ENCODE results near the gene CRACR2A. TPM values are rescaled to one million over a fixed set of nuclear protein-coding genes. Genes with fewer than 3 reads are reported as not detected.
A peak's percentile ranks its signal among the peaks of the same experiment; 100 is the strongest.

Gene CRACR2A
- total and polyA plus RNA-seq, 3 donors from 2014 or later = 3.1 to 5.0 (median 4.0) TPM

DNA sequence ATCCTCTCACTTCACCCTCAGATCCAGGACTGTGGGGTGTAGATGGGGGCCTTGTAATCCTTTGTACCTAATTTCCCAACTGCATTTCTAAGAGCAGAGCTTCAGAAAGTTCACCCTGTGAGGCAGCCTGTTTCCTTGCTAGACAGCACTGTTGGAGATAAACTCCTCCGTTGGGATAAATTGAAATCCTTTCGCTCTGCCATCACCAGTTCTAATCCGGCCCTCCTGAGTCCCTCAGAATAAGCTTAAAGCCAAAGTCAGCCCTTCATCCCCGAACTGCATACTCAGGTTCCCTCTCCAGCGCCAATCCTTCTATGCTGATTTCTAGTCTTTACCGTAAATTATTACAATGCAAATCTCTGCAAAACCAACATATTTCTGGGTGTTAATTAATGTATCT is 147.2 kb downstream of the CRACR2A start:
- TF ChIP-seq, protein P1, sequence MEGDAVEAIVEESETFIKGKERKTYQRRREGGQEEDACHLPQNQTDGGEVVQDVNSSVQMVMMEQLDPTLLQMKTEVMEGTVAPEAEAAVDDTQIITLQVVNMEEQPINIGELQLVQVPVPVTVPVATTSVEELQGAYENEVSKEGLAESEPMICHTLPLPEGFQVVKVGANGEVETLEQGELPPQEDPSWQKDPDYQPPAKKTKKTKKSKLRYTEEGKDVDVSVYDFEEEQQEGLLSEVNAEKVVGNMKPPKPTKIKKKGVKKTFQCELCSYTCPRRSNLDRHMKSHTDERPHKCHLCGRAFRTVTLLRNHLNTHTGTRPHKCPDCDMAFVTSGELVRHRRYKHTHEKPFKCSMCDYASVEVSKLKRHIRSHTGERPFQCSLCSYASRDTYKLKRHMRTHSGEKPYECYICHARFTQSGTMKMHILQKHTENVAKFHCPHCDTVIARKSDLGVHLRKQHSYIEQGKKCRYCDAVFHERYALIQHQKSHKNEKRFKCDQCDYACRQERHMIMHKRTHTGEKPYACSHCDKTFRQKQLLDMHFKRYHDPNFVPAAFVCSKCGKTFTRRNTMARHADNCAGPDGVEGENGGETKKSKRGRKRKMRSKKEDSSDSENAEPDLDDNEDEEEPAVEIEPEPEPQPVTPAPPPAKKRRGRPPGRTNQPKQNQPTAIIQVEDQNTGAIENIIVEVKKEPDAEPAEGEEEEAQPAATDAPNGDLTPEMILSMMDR (IDR thresholded peaks at IDR 0.05) = no peak
- TF ChIP-seq POLR2A (IDR thresholded peaks at IDR 0.05) = no peak
- Histone ChIP-seq H3K36me3 (ENCODE audit: low read depth, missing control alignments) (no peaks in the 10 kb centered on the region), H3K27ac (no peak overlapping the region), H3K27me3 (no peaks in the 10 kb centered on the region), H3K9me3 (no peaks in the 10 kb centered on the region), H3K4me3 (no peak overlapping the region), H3K4me1 (peaks cover 32% of the 10 kb centered on the region)
- intact Hi-C loops (cut with DNase I; ENCODE audit: low total_unique reads) = no loop called here
- 83 to 87% methylated on average over 6 of the region's 6 CpGs for WGBS, 2 donors
- DNase-seq = no peak

DNA sequence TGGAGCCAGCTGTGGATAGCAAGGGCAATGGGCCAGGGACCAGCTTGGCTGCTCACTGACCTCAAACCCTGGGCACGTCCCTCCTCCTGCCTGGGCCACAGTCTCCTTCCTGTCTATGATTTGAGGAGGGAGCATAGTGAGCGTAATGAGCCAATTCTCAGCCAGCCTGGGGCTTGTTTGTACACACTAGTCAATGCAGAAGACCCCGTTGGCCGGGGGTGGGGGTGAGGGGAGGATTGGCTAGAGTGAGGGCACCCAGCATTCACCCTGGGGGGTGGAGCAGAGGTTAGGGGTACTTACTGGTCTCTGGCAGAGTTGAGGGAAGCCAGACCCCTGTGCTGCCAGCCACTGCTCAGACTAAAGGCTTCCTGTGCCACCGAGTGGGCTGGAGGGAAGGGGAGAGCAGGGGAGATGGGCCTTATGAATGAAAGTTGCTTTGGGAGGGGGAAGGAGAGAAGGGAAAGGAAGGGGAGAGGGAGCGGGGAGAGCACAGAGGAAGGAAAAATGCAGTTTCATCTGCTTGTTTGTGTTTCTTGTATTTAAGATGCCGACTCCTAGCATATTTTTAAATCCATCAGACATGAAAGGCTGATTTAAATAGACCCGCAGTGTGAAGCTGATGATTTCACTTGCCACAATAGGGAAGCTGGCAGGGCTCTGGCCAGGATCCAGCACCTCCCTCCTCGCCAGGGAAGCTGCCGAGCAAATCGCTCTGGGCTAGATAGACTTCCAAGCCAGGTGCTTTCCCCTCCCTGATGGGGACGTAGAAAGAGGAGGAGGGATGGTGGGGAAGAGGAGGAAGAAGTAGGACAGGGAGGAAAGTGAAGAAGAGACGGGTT is 147.9 kb downstream of the CRACR2A start:
- no peak for TF ChIP-seq POLR2A (IDR thresholded peaks at IDR 0.05)
- TF ChIP-seq, protein P1 (IDR thresholded peaks at IDR 0.05) = no peak
- 51 to 54% methylated on average over 10 to 13 of the region's 13 CpGs for WGBS, 2 donors
- Histone ChIP-seq H3K36me3 (ENCODE audit: low read depth, missing control alignments) (no peaks in the 10 kb centered on the region), H3K4me1 (peaks cover 37% of the 10 kb centered on the region), H3K9me3 (no peaks in the 10 kb centered on the region), H3K27me3 (no peaks in the 10 kb centered on the region), H3K4me3 (no peak overlapping the region), H3K27ac (no peak overlapping the region)
- intact Hi-C loops (cut with DNase I; ENCODE audit: low total_unique reads) = no loop called here
- DNase-seq = peak; percentile 74

DNA sequence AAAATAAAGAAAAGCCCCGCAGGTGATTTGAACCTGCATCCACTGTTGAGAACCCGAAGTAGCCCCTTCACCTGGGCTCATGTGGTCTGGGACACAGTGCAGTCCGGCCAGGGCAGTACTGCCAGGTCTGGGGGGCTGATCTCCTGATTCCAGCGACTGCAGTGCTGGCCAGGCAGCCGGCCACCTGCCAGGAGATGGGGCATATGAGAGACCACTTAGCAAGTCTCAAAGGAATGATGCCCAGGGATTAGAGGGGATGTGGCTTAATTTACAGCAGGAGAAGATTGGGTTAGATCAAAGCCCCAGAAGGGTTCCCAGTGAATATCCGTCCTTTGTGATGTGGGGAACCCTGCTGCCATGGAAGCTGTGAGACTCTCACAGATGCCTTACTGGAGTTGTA is 148.6 kb downstream of the CRACR2A start:
- no peak for TF ChIP-seq POLR2A (IDR thresholded peaks at IDR 0.05)
- TF ChIP-seq, protein P1 (IDR thresholded peaks at IDR 0.05) = no peak
- intact Hi-C loops (cut with DNase I; ENCODE audit: low total_unique reads) = no loop called here
- 81 to 82% methylated on average over 6 of the region's 6 CpGs for WGBS, 2 donors
- H3K4me1 ChIP-seq = peaks cover 44% of the 10 kb centered on the region
- no peak overlapping the region for H3K4me3 ChIP-seq
- DNase-seq = no peak
- H3K36me3 ChIP-seq (ENCODE audit: low read depth, missing control alignments) = no peaks in the 10 kb centered on the region
- no peaks in the 10 kb centered on the region for H3K9me3 ChIP-seq
- no peak overlapping the region for H3K27ac ChIP-seq
- H3K27me3 ChIP-seq = no peaks in the 10 kb centered on the region

DNA sequence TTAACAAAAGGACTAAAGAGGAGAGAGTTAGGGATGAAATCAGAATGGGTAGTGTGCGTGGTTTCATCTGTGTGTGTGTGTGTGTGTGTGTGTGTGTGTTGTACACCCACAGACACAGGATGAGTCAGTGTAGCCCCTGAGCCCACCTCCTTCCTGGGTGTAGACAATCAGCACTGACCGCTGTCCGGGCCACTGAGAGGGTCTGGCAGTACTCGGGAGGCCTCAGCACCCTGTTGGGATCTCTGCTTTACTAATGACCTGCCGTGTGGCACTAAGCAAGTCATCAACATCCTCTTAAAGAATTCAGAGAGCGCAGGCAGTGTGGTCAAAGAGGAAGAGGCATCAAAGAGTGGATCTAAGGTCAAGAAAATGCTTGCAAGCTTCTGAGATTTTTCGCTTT is 149.3 kb downstream of the CRACR2A start:
- no peak overlapping the region for H3K4me3 ChIP-seq
- H3K9me3 ChIP-seq = no peaks in the 10 kb centered on the region
- H3K27ac ChIP-seq = no peak overlapping the region
- no peak for DNase-seq
- H3K36me3 ChIP-seq (ENCODE audit: low read depth, missing control alignments) = no peaks in the 10 kb centered on the region
- H3K27me3 ChIP-seq = no peaks in the 10 kb centered on the region
- H3K4me1 ChIP-seq = peaks cover 51% of the 10 kb centered on the region
- TF ChIP-seq POLR2A (IDR thresholded peaks at IDR 0.05) = no peak
- TF ChIP-seq, protein P1 (IDR thresholded peaks at IDR 0.05) = no peak
- intact Hi-C loops (cut with DNase I; ENCODE audit: low total_unique reads) = no loop called here
- WGBS, 2 donors = 81 to 93% methylated on average over 7 of the region's 7 CpGs

DNA sequence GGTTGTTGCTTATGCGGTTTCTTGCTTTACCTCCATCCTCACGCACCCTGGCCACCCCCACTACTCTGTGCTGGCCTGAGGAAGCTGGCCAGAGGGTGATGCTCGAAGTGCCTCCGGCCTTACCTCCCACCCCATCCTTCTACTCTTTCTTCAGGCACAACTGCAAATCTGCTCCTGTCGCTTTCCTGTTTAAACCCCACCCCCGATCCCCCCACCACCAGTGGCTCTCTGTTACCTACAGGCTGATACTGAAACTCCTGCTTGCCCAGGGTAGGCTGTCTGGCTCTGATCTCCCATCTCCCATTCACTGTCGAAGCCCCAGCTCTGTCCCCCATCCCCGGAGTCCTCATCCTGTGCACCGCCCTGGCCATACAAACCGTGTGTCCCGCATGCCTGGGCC is 150.4 kb downstream of the CRACR2A start:
- H3K9me3 ChIP-seq = no peaks in the 10 kb centered on the region
- no peak overlapping the region for H3K4me3 ChIP-seq
- peaks cover 54% of the 10 kb centered on the region for H3K4me1 ChIP-seq
- TF ChIP-seq, protein P1 (IDR thresholded peaks at IDR 0.05) = no peak
- TF ChIP-seq POLR2A (IDR thresholded peaks at IDR 0.05) = no peak
- H3K27ac ChIP-seq = no peak overlapping the region
- intact Hi-C loops (cut with DNase I; ENCODE audit: low total_unique reads) = no loop called here
- no peaks in the 10 kb centered on the region for H3K36me3 ChIP-seq (ENCODE audit: low read depth, missing control alignments)
- no peak for DNase-seq
- WGBS, 2 donors = 93% methylated on average over 11 of the region's 11 CpGs
- H3K27me3 ChIP-seq = no peaks in the 10 kb centered on the region
